ENCODE measurements around the gene SLC13A2.

The SLC13A2 gene

DNA sequence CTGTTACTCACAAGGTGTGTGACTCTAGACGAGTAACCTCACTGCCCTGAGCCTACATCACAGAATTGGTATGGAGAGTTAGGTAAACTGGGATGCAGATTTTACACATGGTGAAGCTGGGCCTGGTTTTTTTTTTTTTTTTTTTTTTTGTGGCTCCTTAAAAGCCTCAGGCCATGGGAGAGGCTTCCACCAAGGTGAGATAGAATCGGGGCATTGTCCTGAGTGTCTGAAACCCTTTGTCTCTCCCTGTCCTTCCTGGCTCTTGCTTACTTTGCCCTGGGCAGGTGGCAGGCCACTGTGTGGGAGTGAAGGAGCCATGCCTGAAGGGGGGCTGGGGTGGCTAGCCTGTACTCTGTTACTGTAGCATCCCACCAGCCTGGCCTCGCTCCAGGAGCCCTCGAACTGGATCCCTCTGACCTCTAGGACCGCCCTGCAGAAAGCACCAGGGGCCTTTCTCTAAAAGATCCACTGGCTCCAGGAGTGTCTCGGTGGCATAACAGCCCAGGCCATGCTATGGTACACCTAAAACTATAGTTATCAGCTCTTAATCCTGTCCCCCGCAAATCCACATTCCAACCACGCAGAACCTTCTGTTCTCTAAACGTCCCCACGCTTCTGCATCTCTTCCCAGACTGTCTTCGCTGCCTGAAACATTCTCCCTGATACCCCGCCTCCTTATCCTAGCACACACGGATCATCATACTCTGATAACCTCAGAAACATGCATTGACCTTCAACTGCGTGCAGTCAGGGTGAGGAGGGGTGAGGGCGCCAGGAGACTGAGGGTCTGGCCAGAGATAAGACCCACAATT is 1.7 kb upstream of the SLC13A2 start:
- DNase-seq: no peak

DNA sequence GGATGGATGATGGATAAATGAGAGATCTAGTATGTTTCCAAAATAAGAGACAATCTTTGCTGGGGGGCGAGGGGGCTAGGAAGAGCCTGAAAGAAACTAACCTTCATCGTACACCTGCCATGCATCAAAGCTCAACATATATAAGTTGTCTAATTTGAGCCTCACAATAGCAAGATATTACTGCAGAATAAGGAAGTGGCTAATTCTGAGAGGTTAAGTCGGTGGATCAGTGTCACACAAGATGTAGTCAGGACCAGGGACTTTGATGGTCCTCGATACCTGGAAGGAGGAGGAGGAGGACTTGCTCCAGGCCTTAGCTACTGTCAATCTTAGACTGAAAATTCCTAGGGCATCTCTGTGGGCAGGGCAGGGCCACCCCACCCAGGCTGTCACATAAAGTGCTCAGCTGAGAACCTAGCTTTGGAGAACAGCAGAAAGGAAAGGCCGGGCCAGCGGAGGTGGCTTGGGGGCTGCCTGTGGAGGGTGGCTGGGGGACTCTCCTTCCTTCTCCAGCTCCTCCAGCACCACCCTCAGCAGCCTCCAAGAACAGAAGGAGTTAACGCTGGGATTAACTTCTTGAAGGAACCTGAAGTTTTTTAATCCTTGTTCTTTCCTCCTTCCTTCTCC is 460 bp upstream of the SLC13A2 start:
- DNase-seq: no peak

DNA sequence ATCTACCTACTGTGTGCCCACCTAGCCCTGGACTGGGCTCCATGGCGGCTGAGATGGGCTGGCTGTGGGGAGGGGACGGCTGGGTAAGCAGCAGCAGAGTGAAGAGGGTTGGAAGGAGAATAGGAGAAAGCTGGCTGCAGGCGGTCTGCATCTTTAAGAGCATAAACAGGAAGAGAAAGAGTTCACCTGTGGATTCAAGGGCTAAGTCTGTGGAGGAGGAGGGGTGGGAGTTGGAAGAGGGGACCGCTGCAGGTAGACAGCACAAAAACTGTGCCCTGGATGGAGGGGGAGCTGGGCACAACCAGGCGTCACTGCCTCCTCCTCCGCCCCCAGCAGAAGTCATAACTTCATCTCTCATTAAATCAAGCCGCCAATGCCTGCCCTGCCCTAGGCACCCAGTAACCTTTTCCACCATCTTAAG is 677 bp downstream of the SLC13A2 start:
- no peak for DNase-seq

DNA sequence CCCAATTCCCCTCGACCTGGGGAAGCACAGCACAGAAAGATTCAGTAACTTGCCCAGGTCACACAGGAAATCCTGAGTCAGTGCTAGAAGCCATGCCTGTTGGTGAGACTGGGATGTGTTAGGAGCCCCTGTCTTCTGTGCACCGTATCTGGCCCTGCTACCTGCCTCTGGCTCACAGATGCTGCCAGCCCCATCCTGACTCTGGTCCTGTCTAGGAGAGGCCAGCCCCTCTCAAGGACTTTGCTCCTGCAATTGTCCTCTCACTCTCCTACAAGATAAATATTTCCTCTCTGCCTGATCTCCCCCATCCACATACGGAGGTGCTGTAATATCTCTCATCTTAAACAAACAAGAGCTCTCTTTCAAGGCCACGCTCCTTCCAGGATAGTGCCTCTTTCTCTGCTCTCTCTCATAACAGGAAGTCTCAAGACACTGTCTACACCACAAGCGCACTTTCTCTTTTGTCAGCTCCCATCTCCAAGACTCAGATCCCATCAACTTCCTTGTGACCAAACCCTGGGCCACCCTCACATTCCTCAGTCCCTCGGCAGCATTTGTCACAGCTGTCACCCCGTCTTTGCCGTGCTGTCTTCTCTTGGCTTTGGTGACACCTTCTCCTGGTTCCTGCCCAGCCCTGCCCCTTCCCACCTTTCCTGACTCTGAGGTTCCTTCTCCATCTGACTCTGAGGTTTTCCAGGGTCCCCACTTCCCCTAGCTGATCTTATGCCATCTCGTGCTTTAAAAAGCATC is 1.9 kb downstream of the SLC13A2 start:
- no peak for DNase-seq

DNA sequence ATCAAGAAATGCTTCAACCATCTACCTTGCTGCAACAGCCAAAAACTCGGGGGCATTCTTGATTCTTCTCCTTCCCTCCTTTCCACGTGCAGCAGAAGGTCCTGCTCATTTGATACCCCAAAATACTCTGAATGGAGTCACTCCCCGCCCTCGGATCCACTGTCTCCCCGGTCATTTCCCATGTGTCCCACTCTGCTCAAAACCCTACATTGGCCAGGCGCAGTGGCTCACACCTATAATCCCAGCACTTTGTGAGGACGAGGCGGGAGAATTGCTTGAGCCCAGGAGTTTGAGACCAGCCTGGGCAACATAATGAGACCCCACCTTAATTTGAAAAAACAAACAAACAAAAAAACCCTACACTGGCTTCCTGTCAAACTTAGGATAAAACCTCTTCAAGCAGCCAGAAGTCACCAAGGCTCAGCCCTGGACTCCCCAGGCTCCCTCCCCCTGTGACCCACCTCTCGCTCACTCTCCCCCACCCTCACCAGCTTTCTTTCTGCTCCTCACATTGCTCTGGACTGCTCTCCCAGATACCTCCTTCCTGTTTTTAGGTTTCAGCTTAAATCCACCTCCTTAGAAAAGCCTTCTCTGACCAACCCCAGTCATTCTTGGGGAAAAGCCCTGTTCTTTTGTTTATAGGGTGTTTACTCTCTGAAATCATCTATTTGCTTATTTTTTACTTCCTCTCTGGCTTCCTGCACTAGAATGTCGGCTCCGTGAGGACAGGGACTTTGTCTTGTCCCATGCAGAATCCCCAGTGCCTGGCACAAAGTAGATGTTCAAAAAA is 2.8 kb downstream of the SLC13A2 start:
- no peak for DNase-seq

DNA sequence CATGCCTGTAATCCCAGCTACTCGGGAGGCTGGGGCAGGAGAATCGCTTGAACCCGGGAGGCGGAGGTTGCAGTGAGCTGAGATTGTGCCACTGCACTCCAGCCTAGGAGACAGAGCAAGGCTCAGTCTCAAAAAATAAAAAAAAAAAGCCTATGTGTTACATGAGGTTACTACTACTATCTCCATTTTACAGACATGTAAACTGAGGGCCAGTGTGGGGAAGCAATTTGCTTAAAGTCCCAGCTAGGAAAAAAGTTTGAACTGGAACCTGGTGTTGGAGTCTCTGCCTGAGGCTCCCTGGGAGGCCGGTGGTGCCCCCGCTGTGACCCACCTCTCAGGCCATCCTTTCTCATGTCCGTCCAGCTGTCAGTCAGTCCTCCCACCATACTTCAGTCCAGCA is 4.5 kb downstream of the SLC13A2 start:
- no peak for DNase-seq

DNA sequence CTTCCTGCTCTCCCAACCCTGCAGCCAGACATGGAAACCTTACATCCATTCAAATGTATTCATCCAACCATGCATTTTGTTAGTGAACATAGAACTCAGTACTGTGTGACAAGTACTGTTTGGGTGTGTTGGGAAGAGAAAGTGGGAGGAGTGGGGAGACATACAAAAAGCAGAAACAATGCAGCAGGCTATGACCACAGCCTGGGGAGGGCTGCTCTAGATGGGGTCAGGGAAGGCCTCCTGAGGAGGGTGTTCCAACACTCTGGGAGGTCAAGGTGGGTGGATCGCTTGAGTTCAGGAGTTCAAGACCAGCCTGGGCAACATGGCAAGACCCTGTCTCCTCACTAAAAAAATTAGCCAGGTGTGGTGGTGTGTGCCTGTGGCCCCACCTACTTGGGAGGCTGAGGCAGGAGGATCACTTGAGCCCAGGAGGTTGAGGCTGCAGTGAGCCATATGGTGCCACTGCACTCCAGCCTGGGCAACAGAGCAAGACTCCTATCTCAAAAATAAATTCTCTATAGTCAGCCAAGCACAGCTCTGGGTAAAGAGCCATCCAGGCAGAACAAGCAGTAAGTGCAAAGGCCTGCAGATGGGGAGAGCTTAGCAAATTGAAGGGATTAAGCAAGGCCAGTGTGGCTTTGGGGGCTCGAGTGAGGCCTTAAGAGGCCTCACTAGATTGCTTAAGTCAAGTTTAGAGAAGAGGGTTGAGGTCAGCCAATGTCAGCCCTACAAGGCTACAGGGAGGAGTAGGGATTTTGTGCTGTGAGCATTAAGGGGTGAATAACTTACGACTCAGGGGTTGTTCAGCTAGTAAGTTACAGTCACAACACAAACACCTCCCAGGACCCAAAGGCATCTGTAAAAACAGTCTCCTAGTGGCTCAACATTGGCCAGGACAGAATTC is 5.5 kb downstream of the SLC13A2 start:
- no peak for DNase-seq

DNA sequence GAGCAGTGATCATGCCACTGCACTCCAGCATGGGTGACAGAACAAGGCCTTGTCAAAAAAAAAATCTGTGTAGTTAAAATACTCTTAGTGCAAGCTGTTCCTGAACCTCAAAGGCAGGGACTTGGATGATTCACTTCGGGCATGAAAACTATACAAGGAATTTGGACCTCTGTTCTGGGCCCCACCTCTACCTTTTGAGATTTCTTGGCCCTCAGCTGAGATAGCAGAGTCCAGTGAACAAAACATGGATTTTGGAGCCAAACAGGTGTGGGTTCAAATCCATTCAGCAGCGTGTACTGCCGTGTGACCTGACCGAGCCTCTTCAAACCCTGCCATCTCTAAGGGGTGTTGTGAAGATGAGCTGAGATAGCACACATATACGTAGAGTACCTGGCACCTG is 6.8 kb downstream of the SLC13A2 start:
- DNase-seq: no peak

DNA sequence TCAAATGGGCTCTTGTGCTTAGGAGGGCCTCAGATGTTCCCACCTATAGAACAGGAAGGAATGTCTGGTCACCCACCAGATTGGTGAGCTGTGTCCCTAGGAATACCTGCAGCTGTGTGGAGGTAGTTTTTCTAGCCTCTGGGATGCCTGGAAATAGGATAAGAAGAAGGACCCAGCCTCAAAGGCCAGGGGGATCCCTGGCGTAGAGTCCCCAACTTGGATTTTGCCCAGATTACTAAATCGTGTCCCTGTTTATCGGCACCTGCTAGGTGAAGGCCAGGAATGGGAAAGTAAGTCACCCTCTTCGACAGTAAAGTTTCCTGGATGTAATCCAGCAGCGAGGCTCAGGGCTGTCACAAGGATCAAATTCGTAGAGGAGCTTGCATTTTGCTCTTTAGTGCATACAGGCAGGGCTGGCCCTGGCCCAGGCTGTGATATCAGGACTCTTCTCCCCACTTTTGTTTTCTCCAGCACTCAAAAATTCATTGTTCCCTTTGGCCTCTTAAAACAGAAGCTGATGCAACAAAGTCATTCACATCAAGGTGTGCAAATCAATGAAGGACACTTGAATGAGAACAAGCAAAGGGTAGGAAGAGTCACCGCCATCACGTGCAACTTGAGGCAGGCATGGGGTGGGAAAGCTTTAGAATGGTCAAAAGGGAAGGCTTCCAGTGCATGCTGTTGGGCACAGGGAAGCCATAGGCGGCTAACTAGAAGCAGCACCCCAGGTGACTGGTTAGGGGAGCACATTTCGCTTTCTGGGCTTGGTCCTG is 7.5 kb downstream of the SLC13A2 start:
- DNase-seq: no peak

DNA sequence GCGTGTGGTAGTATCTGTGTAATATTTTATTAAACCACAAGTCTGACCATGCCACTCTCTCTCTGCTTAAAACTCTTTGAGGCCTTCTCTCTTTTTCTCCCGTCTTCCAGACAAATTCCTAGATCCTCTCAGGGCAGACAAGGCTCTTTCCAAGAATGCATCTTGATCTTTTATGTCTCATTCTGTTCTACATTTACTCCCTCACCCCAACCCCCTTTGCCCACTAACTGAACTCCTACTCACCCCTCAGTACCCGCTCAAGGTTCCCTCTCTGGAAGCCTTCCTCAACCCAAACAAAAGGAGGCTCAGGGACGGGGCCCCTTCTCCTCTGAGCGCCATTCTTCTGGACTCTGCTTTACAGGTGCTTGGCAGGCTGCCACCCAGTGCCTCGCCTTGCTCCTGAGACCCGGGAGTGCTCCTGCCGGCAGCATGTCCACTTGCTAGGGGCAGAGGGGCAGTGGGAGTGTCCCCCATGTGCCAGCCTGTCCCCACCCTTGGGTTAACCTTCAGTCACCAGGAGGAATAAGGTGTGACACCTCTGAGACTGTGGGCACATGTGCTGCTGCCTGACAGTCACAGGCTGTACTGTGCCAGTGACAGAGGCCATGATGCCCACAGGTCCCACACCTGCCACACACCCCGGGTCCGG is 9.2 kb downstream of the SLC13A2 start:
- DNase-seq: no peak

DNA sequence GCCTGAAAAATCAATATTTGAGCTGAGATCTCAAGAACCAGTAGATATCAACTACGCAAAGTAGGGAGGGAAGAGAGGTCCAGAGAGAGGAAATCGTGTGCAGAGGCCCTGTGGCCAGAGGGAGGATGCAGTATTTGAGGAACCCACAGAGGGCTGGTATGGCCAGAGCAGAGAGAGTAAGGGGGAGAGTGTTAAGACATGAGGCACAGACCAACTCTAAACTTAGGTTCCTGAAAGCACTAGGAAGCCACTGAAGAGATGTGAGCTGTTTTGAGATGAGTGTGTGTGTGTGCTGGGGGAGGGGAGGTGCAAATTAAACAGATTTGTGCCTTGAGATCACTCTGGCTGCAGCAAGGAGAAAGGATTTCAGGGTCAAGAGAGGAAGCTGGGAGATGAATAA is 10.9 kb downstream of the SLC13A2 start:
- DNase-seq: no peak

DNA sequence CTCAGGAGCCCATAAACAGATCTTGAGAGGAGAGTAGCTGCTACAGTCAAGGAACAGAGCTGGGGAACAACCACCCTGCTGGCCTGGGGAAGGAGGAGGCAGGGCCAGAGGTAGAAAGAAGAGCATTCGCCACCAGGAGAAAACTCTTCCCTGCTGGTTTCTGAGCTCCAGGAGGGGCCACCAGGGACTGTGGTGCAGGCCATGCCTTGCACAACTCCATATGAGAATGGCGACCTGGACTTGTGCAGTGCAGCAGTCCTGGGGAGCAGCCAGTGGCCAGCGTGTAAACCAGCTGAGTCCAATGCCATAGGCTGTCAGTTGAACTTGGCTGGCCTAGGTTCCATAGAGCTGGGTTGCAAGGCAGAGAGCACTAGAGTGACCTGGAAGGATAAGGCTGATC is 11.6 kb downstream of the SLC13A2 start:
- DNase-seq: no peak

DNA sequence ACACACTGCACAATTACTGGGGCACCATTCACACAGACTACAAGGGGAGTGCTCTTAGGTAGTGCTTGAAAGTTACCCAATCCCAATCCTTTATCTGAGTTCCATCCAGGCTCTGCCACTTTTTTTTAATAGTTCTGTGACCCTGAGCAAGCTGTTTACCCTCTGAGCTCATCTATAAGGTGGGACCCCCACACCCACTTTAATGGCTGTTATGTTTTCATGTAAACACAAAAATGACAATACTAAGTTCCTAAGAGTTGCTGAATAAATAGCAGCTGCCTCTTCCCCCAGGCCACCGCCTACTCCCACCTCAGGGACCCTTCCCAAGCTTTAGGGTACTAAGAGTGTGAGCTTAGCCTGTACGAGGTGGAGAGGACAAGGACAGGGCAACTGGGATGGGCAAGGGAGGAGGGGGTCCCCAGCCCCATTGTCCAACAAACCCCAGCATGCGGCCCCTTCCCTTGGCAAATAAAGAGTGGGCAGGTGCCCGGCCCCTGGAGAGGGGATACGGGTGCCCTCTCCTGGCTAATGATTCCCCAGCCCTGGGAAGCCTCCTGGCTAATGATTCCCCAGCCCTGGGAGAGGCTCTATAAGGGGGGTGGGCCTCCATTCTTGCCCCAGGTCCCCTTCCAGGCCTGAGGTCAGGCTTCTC is 14.6 kb downstream of the SLC13A2 start:
- DNase-seq: no peak

DNA sequence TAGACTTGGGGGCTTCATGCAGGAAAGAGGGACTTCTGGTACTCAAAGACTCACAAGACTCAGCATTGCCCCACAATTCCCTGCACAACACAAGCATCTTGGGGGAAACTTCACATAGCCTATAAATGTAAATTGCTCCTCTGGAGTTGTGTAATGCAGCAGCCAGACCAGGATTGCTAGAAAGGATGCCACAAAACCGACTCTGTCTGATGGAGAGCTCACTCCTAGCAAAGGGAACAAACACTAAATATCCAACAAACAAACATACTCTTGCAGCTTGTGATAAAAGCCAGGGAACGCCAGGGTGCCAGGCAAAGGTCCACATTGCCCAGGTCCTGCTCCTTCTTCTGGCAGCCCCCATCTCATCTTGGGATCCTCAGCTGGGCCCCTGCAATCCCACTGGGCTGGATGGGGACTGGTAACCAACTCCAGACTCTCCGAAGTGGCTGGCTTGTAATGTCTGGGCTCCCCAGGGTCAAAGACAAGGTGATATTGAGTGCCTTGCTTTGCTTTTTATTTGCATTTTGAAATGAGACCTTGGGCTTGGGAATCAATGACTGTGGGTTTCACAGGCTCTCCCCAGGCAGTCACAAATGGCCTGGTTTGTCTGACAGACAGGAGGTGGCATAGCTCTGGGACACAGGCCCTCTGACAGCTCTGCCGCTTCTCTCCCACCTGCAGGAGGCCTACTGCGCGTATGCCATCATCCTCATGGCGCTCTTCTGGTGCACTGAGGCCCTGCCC is 15.3 kb downstream of the SLC13A2 start:
- no peak for DNase-seq

DNA sequence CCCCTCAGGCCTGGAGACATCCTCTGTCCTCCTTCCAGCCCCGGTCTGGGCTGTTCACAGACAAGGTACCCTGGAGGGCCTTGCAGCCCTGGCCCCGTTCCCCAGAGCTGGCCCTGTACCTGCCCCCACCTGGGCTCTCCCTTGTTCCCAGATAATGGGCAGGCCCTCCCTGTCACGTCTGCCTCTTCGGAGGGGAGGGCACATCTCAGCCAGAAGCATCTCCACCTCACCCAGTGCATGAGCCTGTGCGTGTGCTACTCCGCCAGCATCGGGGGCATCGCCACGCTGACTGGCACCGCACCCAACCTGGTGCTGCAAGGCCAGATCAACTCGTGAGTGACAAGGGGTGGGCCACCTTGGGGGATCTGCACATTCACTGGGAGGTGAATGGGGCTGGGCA is 17.8 kb downstream of the SLC13A2 start:
- DNase-seq: no peak

DNA sequence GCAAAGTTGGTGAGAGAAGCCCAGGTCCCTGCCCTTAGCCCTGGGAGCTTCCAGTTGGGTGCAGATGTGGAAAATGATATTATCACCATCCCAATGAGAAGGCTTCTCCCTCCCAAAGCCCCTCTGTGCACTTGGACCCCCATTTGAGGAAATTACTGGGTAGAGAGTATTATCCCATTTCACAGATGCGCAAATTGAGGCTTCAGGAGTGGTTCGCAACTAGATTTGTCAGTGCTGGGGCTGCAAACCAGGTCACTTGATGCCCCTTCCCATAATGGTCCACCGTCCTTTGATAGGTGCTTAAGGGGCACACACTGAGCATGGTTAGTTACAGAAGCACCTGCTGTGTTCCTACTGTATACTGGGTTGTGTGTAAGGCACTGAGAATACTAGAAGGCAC is 18.4 kb downstream of the SLC13A2 start:
- no peak for DNase-seq

DNA sequence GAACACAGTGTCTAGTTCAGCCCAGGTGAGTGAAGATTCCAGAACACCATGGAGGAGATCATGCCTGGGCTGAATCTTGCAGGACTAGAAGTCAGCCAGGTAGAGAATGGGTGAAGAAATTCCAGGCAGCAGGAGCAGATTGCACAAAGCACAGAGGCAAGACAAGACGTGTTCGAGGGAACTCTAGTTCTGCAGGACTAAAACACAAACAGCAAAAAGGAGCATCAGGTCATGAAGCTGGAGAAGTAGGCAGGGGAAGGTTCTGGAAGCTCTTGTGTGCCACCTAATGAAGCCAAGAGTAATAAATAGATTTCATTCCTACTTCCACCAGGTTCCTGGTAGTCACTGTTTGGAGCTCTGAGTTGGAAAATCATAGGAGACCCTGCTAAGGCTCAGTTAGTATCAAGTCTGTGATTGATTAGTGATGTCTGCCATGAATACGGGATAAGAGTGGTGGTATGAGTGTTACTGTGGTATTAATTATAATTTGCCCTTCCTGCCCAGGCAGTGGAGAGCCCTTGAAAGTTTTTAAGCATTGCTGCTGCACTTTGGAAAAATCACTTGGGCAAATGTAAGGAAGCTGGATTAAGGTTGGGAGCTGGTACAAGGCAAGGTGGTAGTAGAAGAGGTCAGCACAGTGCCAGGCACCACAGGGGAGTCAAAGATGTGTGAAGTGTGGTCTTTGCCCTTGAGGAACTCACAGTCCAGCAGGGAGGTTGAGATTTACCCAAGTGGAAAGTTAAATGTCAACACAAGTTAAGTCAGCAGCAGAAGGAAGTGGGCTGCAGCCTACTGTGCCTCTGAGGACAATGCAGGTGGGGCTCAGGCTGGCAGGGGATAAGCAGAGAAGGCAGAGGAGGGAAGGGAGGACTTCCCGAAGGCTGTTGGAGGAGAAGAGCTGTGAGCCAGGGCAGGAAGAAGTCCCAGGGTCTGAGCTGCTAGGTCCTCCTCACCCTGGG is 19.2 kb downstream of the SLC13A2 start:
- DNase-seq: no peak

DNA sequence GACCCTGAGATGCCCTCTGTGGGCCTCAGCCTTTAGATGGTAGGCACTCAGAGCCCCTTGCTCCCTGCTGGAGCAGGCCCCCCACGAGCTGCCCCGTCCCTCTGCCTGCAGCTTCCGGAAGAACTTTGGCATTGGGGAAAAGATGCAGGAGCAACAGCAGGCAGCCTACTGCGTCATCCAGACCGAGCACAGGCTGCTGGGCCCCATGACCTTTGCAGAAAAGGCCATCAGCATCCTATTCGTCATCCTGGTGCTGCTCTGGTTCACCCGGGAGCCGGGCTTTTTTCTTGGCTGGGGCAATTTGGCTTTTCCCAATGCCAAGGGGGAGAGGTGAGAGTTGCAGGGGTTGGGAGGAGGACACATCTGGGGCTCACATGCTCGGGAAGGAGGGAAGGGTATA is 20.0 kb downstream of the SLC13A2 start:
- DNase-seq: no peak
